ENCODE measurements around the gene LSS.

The LSS gene

DNA sequence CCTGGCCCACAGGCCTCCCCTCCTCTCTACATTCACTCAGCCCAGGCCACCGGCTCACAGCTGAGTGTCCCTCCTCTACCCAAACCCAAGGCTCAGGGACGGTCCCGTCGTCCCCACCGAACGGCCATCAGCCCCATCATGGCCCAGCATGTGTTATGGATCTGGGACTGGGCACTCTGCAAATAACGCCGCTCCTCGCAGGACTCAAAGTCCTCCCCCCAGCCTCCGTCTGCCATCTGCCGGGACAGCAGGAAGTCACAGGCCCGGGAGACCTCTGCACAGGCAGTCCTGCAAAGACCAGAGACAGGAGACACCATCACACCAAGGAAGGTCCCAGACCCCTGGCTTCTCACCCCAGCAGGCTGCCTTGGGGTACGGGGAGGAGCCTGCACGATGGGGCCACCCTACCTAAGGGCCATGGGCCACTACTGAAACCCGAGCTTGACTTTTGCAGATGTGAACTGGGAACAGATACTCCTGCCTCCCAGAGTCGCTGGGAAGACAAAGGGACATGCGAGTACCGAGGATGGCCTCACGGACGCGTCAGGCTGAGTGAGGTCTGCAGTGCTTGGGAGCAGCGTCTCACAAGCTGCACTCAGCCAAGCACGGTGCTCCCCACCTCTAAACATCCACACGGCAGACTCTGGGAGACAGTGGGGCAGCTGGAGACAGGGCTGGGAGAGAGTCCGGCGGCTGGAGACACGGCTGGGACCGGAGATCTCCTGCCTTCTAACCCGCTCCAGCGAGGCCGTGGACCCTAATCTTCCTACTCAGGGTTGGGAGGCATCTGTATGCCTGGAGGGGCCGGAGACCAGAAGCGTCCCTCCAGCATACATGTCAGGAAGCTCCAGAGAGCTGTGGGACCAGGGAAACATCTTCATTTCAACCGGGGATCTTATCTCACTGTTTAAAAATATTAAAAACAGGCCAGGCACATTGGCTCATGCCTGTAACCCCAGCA lies 33.9 kb downstream of the LSS start:
- Histone ChIP-seq H3K4me1 (ENCODE audit: control insufficient read depth, insufficient read depth, low read length) (no peaks in the 10 kb centered on the region), H3K27me3 (ENCODE audit: control insufficient read depth, insufficient read depth, low read length) (no peaks in the 10 kb centered on the region), H3K9ac (ENCODE audit: low read depth, low read length) (no peak overlapping the region), H3K4me3 (ENCODE audit: low read depth, low read length) (no peak overlapping the region), H3K9me3 (ENCODE audit: control insufficient read depth, insufficient read depth, low read length) (no peaks in the 10 kb centered on the region), H3K36me3 (ENCODE audit: control insufficient read depth, insufficient read depth, low read length) (peaks cover 33% of the 10 kb centered on the region)

DNA sequence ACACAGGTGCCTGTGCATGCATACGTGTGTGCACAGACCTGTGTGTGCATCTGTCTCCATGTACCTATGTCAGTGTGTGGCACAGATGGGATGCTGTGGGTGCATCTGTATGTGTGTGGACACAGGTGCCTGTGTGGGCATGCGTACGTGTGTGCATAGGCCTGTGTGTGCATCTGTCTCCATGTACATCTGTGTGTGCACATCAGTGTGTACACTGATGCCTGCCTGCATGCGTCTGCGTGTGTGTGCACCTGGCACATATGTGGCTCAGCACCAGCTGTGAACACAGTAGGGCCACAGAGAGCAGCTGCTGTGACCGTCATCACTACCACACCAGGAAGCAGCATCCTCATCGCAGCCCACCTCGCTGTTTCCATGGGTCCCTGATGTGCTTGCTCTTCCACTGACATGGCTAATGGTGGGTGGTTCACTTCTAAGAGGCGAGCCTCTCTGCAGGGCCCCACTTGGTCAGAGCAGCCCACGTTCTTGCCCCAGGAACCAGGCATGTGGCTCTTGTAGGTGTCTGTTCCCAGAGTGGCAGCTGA lies 34.7 kb downstream of the LSS start:
- Histone ChIP-seq H3K27me3 (ENCODE audit: control insufficient read depth, insufficient read depth, low read length) (no peaks in the 10 kb centered on the region), H3K36me3 (ENCODE audit: control insufficient read depth, insufficient read depth, low read length) (peaks cover 33% of the 10 kb centered on the region), H3K9ac (ENCODE audit: low read depth, low read length) (no peak overlapping the region), H3K4me3 (ENCODE audit: low read depth, low read length) (no peak overlapping the region), H3K4me1 (ENCODE audit: control insufficient read depth, insufficient read depth, low read length) (no peaks in the 10 kb centered on the region), H3K9me3 (ENCODE audit: control insufficient read depth, insufficient read depth, low read length) (no peaks in the 10 kb centered on the region)

DNA sequence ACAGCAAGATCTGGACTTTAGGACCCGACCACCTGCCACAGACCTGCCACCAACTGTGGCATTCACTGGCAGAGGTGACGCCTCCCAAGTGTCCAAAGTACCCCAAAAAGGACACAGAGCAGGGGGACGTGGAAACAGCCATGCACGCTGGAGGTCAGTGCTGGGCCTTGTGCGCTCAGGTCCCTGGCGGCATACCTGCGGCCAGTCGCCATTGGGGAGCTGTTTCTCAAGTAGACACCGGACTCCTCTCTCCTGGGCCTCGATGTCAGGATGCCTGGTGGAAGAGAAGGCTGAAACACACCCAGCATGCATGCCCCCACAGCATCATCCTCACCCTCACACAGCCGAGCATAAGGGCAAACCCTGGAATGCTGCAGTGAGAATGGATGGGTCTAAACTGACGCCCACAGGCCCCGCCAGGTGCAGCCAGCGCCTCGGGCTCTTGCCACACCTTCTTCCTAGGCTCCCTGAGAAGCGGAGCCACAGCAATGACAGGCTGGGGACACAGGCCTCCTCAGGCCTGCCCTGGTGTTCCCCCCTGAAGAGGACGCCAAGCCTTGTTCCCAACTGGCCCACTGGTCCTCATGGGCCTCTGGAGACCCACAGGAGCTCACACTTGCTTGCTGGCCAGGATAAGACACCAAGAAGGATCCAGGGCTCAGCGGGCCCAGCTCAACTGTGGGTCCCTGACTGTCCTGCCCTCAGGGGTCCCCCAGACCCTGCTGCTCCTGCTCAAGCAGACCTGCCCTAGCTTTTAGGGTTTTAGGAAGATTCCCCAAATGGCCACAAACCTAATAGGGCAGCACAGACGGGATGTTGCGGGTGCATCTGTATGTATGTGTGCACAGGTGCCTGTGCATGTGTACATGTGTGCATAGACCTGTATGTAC lies 36.6 kb downstream of the LSS start:
- Histone ChIP-seq H3K4me1 (ENCODE audit: control insufficient read depth, insufficient read depth, low read length) (peaks cover 3% of the 10 kb centered on the region), H3K36me3 (ENCODE audit: control insufficient read depth, insufficient read depth, low read length) (peaks cover 33% of the 10 kb centered on the region), H3K9me3 (ENCODE audit: control insufficient read depth, insufficient read depth, low read length) (no peaks in the 10 kb centered on the region), H3K27me3 (ENCODE audit: control insufficient read depth, insufficient read depth, low read length) (no peaks in the 10 kb centered on the region), H3K9ac (ENCODE audit: low read depth, low read length) (no peak overlapping the region), H3K4me3 (ENCODE audit: low read depth, low read length) (no peak overlapping the region)

DNA sequence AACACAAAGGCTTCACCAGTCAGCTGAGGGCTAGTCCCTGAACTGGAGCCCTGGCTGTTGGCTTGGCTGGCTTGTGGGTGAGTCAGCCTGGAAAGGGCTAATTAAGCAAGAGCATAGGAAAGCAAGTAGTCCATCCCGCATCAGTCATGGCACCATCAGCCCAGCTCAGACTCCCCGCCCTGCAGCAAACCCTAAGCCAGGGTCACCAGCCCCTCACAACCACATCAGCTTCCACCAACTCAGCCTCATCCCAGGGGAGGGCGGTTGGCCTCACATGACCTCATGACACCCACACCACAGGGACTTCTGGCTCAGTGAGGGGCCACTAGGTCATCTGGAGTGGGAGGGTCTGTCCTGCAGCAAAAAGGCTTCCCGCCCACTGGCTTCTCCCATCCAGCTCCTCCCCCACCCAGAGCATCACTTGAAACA lies 37.3 kb downstream of the LSS start:
- H3K9ac ChIP-seq (ENCODE audit: low read depth, low read length), result no peak overlapping the region
- peaks cover 28% of the 10 kb centered on the region for H3K36me3 ChIP-seq (ENCODE audit: control insufficient read depth, insufficient read depth, low read length)
- H3K9me3 ChIP-seq (ENCODE audit: control insufficient read depth, insufficient read depth, low read length), result no peaks in the 10 kb centered on the region
- peaks cover 3% of the 10 kb centered on the region for H3K4me1 ChIP-seq (ENCODE audit: control insufficient read depth, insufficient read depth, low read length)
- no peaks in the 10 kb centered on the region for H3K27me3 ChIP-seq (ENCODE audit: control insufficient read depth, insufficient read depth, low read length)
- no peak overlapping the region for H3K4me3 ChIP-seq (ENCODE audit: low read depth, low read length)

DNA sequence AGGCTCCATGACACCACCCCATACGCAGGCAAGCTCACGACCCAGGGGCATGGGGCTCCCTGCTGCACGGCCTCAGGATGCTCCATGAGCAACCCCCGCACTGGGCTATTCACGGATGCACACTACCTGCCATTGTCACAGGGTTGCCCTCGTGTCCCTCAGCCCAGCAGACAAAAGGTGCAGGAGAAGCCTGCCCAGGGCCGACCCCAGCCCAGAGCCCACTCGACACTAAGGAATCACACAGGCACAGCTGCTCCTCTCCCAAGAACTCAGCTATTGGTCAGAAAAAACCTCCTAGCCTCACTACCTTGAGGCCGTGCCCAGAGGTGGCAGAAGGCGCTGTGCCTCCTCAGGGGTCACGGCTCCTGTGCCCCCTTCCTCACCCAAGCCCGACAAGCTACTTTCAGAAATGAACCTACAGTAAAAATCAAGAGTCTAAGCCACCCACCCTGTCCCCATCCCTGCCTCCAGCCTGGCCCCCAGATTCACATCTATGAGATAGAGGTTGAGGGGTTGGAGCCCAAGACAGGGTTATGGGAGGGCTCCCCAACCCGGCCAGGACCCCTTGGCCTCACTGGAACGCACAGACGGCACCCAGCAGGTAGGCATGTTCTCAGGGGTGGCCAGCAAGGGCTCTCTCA lies 38.0 kb downstream of the LSS start:
- no peaks in the 10 kb centered on the region for H3K9me3 ChIP-seq (ENCODE audit: control insufficient read depth, insufficient read depth, low read length)
- H3K4me1 ChIP-seq (ENCODE audit: control insufficient read depth, insufficient read depth, low read length), result peaks cover 3% of the 10 kb centered on the region
- H3K9ac ChIP-seq (ENCODE audit: low read depth, low read length), result no peak overlapping the region
- no peaks in the 10 kb centered on the region for H3K27me3 ChIP-seq (ENCODE audit: control insufficient read depth, insufficient read depth, low read length)
- H3K36me3 ChIP-seq (ENCODE audit: control insufficient read depth, insufficient read depth, low read length), result peaks cover 25% of the 10 kb centered on the region
- H3K4me3 ChIP-seq (ENCODE audit: low read depth, low read length), result no peak overlapping the region

DNA sequence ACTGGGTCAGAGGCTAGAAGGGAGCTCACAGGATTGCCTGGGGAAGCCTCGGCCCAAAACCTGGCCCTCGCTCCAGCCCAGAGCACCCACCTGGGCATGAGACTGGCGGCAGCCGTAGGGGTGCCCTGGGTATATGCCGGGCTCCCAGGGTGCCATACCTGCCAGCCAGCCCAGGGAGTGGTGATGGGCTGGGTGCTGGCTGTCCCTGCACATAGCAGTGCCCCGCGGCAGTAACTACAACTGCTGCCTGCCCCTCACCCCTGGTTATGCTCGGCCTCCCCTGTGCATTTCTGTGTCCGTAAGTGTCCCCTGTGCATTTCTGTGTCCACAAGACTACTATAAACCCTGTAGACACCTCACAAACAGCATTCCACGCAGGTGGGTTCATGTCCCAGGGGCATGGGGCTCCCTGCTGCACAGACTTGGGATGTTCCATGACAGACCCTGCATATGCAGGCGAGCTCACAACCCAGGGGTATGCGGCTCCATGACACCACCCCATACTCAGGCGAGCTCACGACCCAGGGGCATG lies 38.5 kb downstream of the LSS start:
- Histone ChIP-seq H3K4me1 (ENCODE audit: control insufficient read depth, insufficient read depth, low read length) (peaks cover 3% of the 10 kb centered on the region), H3K4me3 (ENCODE audit: low read depth, low read length) (no peak overlapping the region), H3K27me3 (ENCODE audit: control insufficient read depth, insufficient read depth, low read length) (no peaks in the 10 kb centered on the region), H3K9me3 (ENCODE audit: control insufficient read depth, insufficient read depth, low read length) (no peaks in the 10 kb centered on the region), H3K9ac (ENCODE audit: low read depth, low read length) (no peak overlapping the region), H3K36me3 (ENCODE audit: control insufficient read depth, insufficient read depth, low read length) (peaks cover 23% of the 10 kb centered on the region)

DNA sequence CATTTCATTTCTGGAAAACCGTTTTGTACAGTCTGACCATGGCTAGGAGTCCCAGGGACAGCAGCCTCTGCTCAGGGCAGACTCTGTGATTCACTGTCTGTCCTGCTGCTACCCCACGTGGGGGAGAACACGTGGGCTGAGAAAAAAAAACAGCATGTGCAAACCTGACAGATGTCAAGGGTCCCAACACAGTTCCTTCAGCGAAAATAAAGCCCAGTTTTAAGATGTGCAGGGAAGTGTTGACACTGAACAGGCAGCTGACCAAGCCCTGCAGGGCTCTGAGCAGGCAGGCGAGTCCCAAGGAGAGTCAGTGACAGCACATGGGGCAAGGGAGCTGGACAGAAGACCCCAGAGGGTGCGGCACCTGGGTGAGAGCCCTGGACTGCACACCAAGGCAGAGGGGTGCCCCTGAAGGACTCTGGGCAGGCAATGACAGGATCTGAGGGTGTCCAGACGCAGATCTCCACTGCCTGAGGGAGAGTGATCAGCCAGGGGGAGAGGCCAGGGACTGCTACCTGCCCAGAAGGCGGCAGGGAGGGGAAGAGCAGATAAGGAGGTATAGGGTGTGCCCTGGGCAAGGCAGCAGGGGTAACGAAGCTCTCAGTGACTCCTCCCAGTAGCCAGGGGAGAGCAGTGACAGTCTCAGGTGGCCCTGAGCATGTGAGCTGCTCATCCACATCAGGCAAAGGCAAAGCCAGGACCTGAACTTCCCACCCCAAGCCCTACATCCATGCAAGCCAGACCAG lies 39.2 kb downstream of the LSS start:
- no peak overlapping the region for H3K9ac ChIP-seq (ENCODE audit: low read depth, low read length)
- H3K36me3 ChIP-seq (ENCODE audit: control insufficient read depth, insufficient read depth, low read length), result peaks cover 18% of the 10 kb centered on the region

DNA sequence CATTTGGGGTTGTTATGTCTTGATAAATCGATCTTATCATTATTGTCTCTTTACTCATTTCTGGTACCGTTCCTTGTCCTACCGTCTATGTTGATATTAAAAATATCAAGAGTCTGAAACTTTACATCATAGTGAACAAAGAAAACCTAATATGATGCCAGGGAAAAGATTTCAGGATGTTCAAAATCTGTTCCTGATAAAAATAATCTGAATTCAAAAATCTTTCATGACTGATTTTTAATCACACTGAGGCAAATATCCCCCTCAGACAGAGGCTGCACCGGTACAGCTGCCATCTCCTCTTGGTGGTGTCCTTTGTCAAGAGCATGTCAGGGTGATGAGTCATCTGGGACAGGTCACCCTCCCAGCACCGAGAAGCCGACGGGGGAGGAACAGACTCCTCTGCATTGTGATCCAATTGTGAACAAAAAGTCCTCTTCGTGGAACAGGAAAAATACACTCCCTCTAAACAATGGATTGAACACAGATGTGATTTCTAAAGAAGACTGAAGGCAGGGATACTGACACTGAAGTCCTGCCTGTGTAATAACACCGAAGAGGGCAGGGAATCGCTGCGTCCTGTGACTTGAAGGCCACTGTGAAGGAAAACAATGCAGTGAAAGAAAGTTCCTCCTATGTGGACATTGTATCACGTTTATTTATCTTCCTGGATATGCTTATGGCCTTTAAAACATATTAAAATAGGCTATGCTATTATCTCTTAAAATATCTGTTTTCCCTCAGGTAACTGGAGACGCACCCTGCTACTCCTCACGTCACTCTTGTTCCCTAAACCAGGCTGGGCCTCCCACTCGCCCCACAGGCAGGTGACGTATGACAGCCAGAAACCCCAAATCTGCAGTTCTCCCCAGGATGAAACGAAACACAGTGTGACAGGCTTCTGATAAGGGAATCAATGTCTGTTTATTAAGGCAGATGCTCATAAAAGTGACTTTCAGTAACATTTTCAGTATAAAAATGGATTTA lies 40.1 kb downstream of the LSS start:
- no peaks in the 10 kb centered on the region for H3K9me3 ChIP-seq (ENCODE audit: control insufficient read depth, insufficient read depth, low read length)
- no peak overlapping the region for H3K4me3 ChIP-seq (ENCODE audit: low read depth, low read length)
- no peaks in the 10 kb centered on the region for H3K27me3 ChIP-seq (ENCODE audit: control insufficient read depth, insufficient read depth, low read length)
- H3K4me1 ChIP-seq (ENCODE audit: control insufficient read depth, insufficient read depth, low read length), result peaks cover 3% of the 10 kb centered on the region
- H3K36me3 ChIP-seq (ENCODE audit: control insufficient read depth, insufficient read depth, low read length), result peaks cover 11% of the 10 kb centered on the region
- no peak overlapping the region for H3K9ac ChIP-seq (ENCODE audit: low read depth, low read length)

More for the DNA sequence above, 39.2 kb downstream of the LSS start:
- Histone ChIP-seq H3K27me3 (ENCODE audit: control insufficient read depth, insufficient read depth, low read length) (no peaks in the 10 kb centered on the region), H3K4me3 (ENCODE audit: low read depth, low read length) (no peak overlapping the region), H3K4me1 (ENCODE audit: control insufficient read depth, insufficient read depth, low read length) (peaks cover 3% of the 10 kb centered on the region), H3K9me3 (ENCODE audit: control insufficient read depth, insufficient read depth, low read length) (no peaks in the 10 kb centered on the region)

DNA sequence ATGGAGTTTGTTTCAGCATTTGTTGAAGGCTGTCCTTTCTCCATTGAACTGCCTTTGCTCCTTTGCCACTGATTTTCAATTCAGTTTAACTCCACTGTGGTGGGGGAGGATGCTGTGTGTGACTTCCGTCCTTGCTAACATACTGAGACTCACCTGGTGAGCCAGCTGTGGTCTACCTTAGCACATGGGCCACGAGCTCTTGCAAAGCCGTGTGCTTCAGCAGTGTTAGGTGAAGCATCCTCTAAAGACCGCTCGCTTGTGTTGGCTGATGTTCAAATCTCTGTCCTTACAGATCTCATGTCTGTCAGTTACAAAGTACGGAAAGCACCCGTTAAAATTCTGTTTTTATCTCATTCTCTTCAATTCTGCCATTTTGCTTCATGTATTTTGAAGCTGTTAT lies 40.8 kb downstream of the LSS start:
- H3K4me3 ChIP-seq (ENCODE audit: low read depth, low read length), result no peak overlapping the region
- H3K27me3 ChIP-seq (ENCODE audit: control insufficient read depth, insufficient read depth, low read length), result no peaks in the 10 kb centered on the region
- peaks cover 12% of the 10 kb centered on the region for H3K36me3 ChIP-seq (ENCODE audit: control insufficient read depth, insufficient read depth, low read length)
- H3K4me1 ChIP-seq (ENCODE audit: control insufficient read depth, insufficient read depth, low read length), result peaks cover 3% of the 10 kb centered on the region
- no peaks in the 10 kb centered on the region for H3K9me3 ChIP-seq (ENCODE audit: control insufficient read depth, insufficient read depth, low read length)
- H3K9ac ChIP-seq (ENCODE audit: low read depth, low read length), result no peak overlapping the region

DNA sequence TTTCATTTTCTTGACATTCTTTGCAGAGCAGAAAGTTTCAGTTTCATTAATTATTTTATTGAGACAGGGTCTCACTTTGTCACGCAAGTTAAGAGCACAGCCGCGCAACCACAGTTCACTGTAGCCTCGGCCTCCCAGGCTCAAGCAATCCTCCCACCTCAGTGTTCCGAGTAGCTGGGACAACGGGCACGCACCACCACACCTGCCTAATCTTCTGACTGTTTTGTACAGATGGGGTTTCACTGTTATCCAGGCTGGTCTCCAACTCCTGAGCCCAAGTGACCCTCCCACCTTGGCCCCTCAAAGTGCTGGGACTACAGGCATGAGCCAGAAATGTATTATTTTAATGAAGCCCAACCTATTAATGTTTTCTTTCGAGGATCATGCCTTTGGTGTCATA lies 41.3 kb downstream of the LSS start:
- H3K36me3 ChIP-seq (ENCODE audit: control insufficient read depth, insufficient read depth, low read length), result peaks cover 18% of the 10 kb centered on the region
- H3K4me3 ChIP-seq (ENCODE audit: low read depth, low read length), result no peak overlapping the region
- H3K27me3 ChIP-seq (ENCODE audit: control insufficient read depth, insufficient read depth, low read length), result no peaks in the 10 kb centered on the region
- H3K9me3 ChIP-seq (ENCODE audit: control insufficient read depth, insufficient read depth, low read length), result no peaks in the 10 kb centered on the region
- no peak overlapping the region for H3K9ac ChIP-seq (ENCODE audit: low read depth, low read length)
- H3K4me1 ChIP-seq (ENCODE audit: control insufficient read depth, insufficient read depth, low read length), result peaks cover 3% of the 10 kb centered on the region
